Measurements from ENCODE around the gene MT1G. TPM values are rescaled to one million over a fixed set of nuclear protein-coding genes. Genes with fewer than 3 reads are reported as not detected.

Gene MT1G
- total and polyA plus RNA-seq, 4 donors: 152 to 9,444 (median 3,398) TPM

- H3K27ac ChIP-seq (ENCODE audit: low read depth in 1 of 2, low read length in 2 of 2): peak overlapping the region in 1 of 2 donors; percentile 22
- H3K9ac ChIP-seq (ENCODE audit: low read depth in 1 of 2, low read length in 2 of 2): no peak overlapping the region
- DNase-seq (ENCODE audit: low spot score): no peak
- no peaks in the 10 kb centered on the region for H3K27me3 ChIP-seq (ENCODE audit: control insufficient read depth in 4 of 4, insufficient read depth in 4 of 4, low read length in 3 of 4)
- H3K9me3 ChIP-seq (ENCODE audit: control insufficient read depth in 4 of 4, low read length in 3 of 4): no peaks in the 10 kb centered on the region
- 97% methylated on average over 2 of the region's 2 CpGs for WGBS
- no peak for TF ChIP-seq FOXA1 (IDR thresholded peaks at IDR 0.05)
- no peak overlapping the region for H3K4me3 ChIP-seq (ENCODE audit: low read depth in 1 of 3, low read length in 3 of 3)
- H3K4me1 ChIP-seq (ENCODE audit: control insufficient read depth in 4 of 4, insufficient read depth in 4 of 4, low read length in 3 of 4): peaks cover 7 to 37% (median 13%) of the 10 kb centered on the region in 4 donors
- H3K36me3 ChIP-seq (ENCODE audit: control insufficient read depth in 4 of 4, insufficient read depth in 3 of 4, low read depth in 1 of 4, low read length in 3 of 4): no peaks in the 10 kb centered on the region
These were observed 26.7 kb downstream of the MT1G start for GRCh38 chr16:56641166-56641565.

DNA sequence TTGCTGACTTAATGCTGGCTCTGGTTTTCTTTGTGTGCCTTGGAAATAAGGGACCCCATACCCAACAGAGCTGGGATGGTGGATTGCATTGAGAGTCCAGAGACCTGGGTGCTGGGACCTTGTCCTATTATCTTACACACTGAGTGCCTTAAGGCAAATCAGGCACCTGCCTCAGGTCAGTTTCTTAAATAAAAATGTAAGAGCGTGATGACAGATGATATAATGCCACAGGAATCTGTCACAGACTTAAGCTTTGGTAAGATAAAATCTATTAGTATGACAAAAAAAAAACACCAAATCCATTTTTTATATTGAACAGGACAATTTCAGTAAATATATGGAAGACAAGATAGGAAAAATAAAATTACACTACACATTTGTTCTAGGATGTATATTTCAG is 27.8 kb downstream of the MT1G start:
- no peak for DNase-seq (ENCODE audit: low spot score)
- 94% methylated on average over 1 of the region's 1 CpG for WGBS
- peaks cover 8 to 37% (median 13%) of the 10 kb centered on the region in 4 donors for H3K4me1 ChIP-seq (ENCODE audit: control insufficient read depth in 4 of 4, insufficient read depth in 4 of 4, low read length in 3 of 4)
- no peaks in the 10 kb centered on the region for H3K27me3 ChIP-seq (ENCODE audit: control insufficient read depth in 4 of 4, insufficient read depth in 4 of 4, low read length in 3 of 4)
- H3K4me3 ChIP-seq (ENCODE audit: low read depth in 1 of 3, low read length in 3 of 3): no peak overlapping the region
- TF ChIP-seq FOXA1 (IDR thresholded peaks at IDR 0.05): no peak
- TF ChIP-seq NR2F2 (IDR thresholded peaks at IDR 0.05): no peak
- TF ChIP-seq TAF1 (conservative IDR thresholded peaks at IDR 0.05): no peak
- TF ChIP-seq HNF4G (IDR thresholded peaks at IDR 0.05): no peak
- TF ChIP-seq GABPA (IDR thresholded peaks at IDR 0.05 in 1 of 2, conservative IDR thresholded peaks at IDR 0.05 in 1 of 2): no peak
- H3K36me3 ChIP-seq (ENCODE audit: control insufficient read depth in 4 of 4, insufficient read depth in 3 of 4, low read depth in 1 of 4, low read length in 3 of 4): no peaks in the 10 kb centered on the region
- H3K9me3 ChIP-seq (ENCODE audit: control insufficient read depth in 4 of 4, low read length in 3 of 4): no peaks in the 10 kb centered on the region
- H3K27ac ChIP-seq (ENCODE audit: low read depth in 1 of 2, low read length in 2 of 2): peak overlapping the region in 1 of 2 donors; percentile 48
- no peak overlapping the region for H3K9ac ChIP-seq (ENCODE audit: low read depth in 1 of 2, low read length in 2 of 2)

- Histone ChIP-seq H3K27ac (ENCODE audit: low read depth in 1 of 2, low read length in 2 of 2) (peak overlapping the region; percentile 58 to 60), H3K9me3 (ENCODE audit: control insufficient read depth in 4 of 4, low read length in 3 of 4) (no peaks in the 10 kb centered on the region), H3K36me3 (ENCODE audit: control insufficient read depth in 4 of 4, insufficient read depth in 3 of 4, low read depth in 1 of 4, low read length in 3 of 4) (no peaks in the 10 kb centered on the region), H3K4me1 (ENCODE audit: control insufficient read depth in 4 of 4, insufficient read depth in 4 of 4, low read length in 3 of 4) (peaks cover 8 to 34% (median 13%) of the 10 kb centered on the region in 4 donors), H3K27me3 (ENCODE audit: control insufficient read depth in 4 of 4, insufficient read depth in 4 of 4, low read length in 3 of 4) (no peaks in the 10 kb centered on the region), H3K9ac (ENCODE audit: low read depth in 1 of 2, low read length in 2 of 2) (peak overlapping the region in 1 of 2 donors; percentile 2), H3K4me3 (ENCODE audit: low read depth in 1 of 3, low read length in 3 of 3) (peak overlapping the region; percentile 49 to 57 (median 55))
- DNase-seq (ENCODE audit: low spot score): no peak
- 38% methylated on average over 1 of the region's 1 CpG for WGBS
- TF ChIP-seq REST (IDR thresholded peaks at IDR 0.05) (no peak), ATF3 (IDR thresholded peaks at IDR 0.05) (no peak), RAD21 (IDR thresholded peaks at IDR 0.05) (no peak), SP1 (IDR thresholded peaks at IDR 0.05) (no peak), EGR1 (IDR thresholded peaks at IDR 0.05; ENCODE audit: low read depth in 2 of 2) (no peak), YY1 (IDR thresholded peaks at IDR 0.05) (no peak), JUND (IDR thresholded peaks at IDR 0.05) (no peak), RXRA (IDR thresholded peaks at IDR 0.05) (peak; percentile 17 to 56), HNF4A (conservative IDR thresholded peaks at IDR 0.05) (peak in 1 of 2 donors; percentile 45)
These were observed 28.8 kb downstream of the MT1G start for GRCh38 chr16:56639045-56639444.

Measured in liver (tissue), 9 donors.